ENCODE results near the gene PDZD7.

Gene PDZD7

DNA sequence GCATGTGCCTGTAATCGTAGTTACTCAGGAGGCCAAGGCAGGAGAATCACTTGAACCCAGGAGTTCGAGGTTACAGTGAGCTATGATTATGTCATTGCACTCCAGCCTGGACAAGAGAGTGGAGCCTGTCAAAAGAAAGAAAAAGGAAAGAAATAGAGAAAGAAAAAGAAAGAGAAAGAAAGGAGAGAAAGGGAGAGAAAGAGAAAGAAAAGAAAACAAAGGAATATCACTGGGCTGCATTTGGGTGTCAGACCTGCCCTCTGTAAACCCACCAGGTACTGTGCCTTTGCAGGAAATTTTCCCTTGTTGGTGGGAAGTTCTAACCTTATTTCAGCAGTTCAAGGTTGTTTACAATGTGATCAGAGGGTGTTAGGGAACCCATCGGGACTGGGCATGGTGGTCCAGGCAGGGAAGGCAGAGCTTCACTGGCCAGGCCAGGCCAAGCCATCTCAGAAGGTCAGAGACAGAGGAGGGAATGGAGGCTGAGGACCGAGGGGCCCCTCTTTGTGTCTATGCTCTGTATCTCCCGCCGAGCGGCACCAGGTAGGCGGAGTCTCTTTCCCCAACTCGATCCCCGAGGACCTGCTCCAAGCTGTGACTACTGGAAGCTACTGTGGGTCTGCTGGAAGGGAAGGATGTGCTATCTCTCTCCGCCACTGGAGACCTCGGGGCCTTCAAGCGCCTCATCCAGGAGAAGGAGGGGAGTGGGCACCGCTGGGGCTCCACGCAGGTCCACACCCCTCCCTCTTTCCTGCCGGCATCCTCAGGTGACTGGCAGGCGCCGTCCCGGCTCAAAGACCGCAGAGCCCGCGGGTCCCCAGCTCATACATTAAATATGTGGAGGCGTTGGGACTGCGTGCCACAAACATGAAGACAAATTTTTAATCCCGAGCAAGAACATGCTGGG, 15.7 kb upstream of the PDZD7 start:
- no peak for DNase-seq (ENCODE audit: extremely low read depth, insufficient read length)
- Histone ChIP-seq H3K4me3 (replicated peaks; ENCODE audit: low read depth, low read length) (no peak overlapping the region), H3K27me3 (replicated peaks; ENCODE audit: control insufficient read depth, insufficient read depth, low read length) (no peaks in the 10 kb centered on the region), H3K36me3 (ENCODE audit: control insufficient read depth, insufficient read depth, low read length) (no peaks in the 10 kb centered on the region)
- TF ChIP-seq CTCF (IDR thresholded peaks at IDR 0.05; ENCODE audit: insufficient read depth, low read length, poor library complexity, severe bottlenecking): no peak

DNA sequence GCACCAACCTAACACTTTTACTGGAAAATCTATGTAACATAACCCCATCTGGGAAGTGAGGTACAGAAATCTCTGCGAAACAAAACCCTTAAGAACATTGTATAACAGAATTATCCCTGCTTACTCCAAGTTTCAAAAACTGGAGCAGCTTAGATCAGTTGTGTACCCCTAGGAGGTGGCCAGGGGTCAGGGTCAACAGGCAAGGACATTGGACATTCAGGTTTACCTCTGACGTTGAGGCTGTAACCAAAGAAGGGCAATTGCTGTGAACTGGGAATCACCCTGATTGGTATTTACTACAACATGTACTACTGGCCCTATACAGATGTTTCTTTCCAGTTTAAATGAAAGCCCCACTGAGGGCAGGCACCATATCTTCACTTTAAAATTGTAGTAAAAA, 13.2 kb upstream of the PDZD7 start:
- Histone ChIP-seq H3K4me3 (replicated peaks; ENCODE audit: low read depth, low read length) (no peak overlapping the region), H3K27me3 (replicated peaks; ENCODE audit: control insufficient read depth, insufficient read depth, low read length) (no peaks in the 10 kb centered on the region), H3K36me3 (ENCODE audit: control insufficient read depth, insufficient read depth, low read length) (no peaks in the 10 kb centered on the region)
- TF ChIP-seq CTCF (IDR thresholded peaks at IDR 0.05; ENCODE audit: insufficient read depth, low read length, poor library complexity, severe bottlenecking): no peak
- no peak for DNase-seq (ENCODE audit: extremely low read depth, insufficient read length)

DNA sequence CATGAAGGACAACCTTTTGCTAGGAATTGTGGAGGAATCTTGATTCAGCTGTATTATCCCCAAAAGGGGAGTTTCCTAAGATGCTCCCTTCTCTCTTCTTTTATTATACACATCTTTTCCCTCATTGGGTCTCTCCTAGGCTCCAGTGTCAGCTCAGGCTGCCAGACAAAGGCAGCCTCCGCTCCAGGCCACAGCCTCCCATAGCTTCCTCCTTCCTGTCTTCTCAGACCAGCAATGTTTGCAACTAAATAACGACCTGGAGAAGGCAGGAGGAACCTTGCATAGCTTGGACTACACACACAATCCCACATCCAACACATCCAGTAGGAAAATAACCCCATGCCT, 12.4 kb upstream of the PDZD7 start:
- H3K27me3 ChIP-seq (replicated peaks; ENCODE audit: control insufficient read depth, insufficient read depth, low read length): no peaks in the 10 kb centered on the region
- no peaks in the 10 kb centered on the region for H3K36me3 ChIP-seq (ENCODE audit: control insufficient read depth, insufficient read depth, low read length)
- no peak for TF ChIP-seq CTCF (IDR thresholded peaks at IDR 0.05; ENCODE audit: insufficient read depth, low read length, poor library complexity, severe bottlenecking)
- H3K4me3 ChIP-seq (replicated peaks; ENCODE audit: low read depth, low read length): peak overlapping the region; percentile 65
- DNase-seq (ENCODE audit: extremely low read depth, insufficient read length): no peak

GRCh38 chr10:101042667-101043362, 11.9 kb upstream of the PDZD7 start:
- TF ChIP-seq CTCF (IDR thresholded peaks at IDR 0.05; ENCODE audit: insufficient read depth, low read length, poor library complexity, severe bottlenecking): no peak
- Histone ChIP-seq H3K4me3 (replicated peaks; ENCODE audit: low read depth, low read length) (peak overlapping the region; percentile 65), H3K27me3 (replicated peaks; ENCODE audit: control insufficient read depth, insufficient read depth, low read length) (no peaks in the 10 kb centered on the region), H3K36me3 (ENCODE audit: control insufficient read depth, insufficient read depth, low read length) (no peaks in the 10 kb centered on the region)
- peak; percentile 89 for DNase-seq (ENCODE audit: extremely low read depth, insufficient read length)

GRCh38 chr10:101042118-101042517, 11.2 kb upstream of the PDZD7 start:
- H3K27me3 ChIP-seq (replicated peaks; ENCODE audit: control insufficient read depth, insufficient read depth, low read length): no peaks in the 10 kb centered on the region
- TF ChIP-seq CTCF (IDR thresholded peaks at IDR 0.05; ENCODE audit: insufficient read depth, low read length, poor library complexity, severe bottlenecking): no peak
- H3K36me3 ChIP-seq (ENCODE audit: control insufficient read depth, insufficient read depth, low read length): no peaks in the 10 kb centered on the region
- no peak overlapping the region for H3K4me3 ChIP-seq (replicated peaks; ENCODE audit: low read depth, low read length)
- no peak for DNase-seq (ENCODE audit: extremely low read depth, insufficient read length)

Measured in GM06990 (cell line).